GM12875 (cell line): ENCODE measurements around the gene TMEM40.
"Not testable (repeated sequence)": the region's sequence is repeated elsewhere in the genome, so short reads cannot be mapped to it uniquely, and the experiment has no call there.

Experiments
- H3K4me3 ChIP-seq: one replicate; pipeline ENCODE4 v1.5.1; 2011; ENCODE audit warnings: low read depth, low read length, control low read depth
- CTCF ChIP-seq: IDR thresholded peaks from 2 replicates; pipeline ENCODE4 v1.5.1; 2011; ENCODE audit warnings: low read depth, mild to moderate bottlenecking, control low read depth, inconsistent platforms, low read length, moderate library complexity, borderline replicate concordance; ENCODE audit not compliant: insufficient read depth

The TMEM40 gene

GRCh38 chr3:12727481-12727880 is 31.6 kb downstream of the TMEM40 start:
- no peak for TF ChIP-seq CTCF
- no peak overlapping the region for H3K4me3 ChIP-seq

- no peak for TF ChIP-seq CTCF
- no peak overlapping the region for H3K4me3 ChIP-seq
Measured at GRCh38 chr3:12725436-12725835, 33.6 kb downstream of the TMEM40 start.

- TF ChIP-seq CTCF: no peak
- no peak overlapping the region for H3K4me3 ChIP-seq
Measured at GRCh38 chr3:12724794-12725193, 34.3 kb downstream of the TMEM40 start.

GRCh38 chr3:12723362-12723761 is 35.7 kb downstream of the TMEM40 start:
- H3K4me3 ChIP-seq: not testable (repeated sequence)

GRCh38 chr3:12722226-12722625 is 36.8 kb downstream of the TMEM40 start:
- no peak for TF ChIP-seq CTCF

GRCh38 chr3:12719984-12720898 is 38.8 kb downstream of the TMEM40 start:
- no peak overlapping the region for H3K4me3 ChIP-seq
- peak; percentile 83 for TF ChIP-seq CTCF

More at GRCh38 chr3:12722226-12722625, 36.8 kb downstream of the TMEM40 start:
- H3K4me3 ChIP-seq: no peak overlapping the region

- no peak for TF ChIP-seq CTCF
- no peak overlapping the region for H3K4me3 ChIP-seq
Measured at GRCh38 chr3:12719541-12719940, 39.5 kb downstream of the TMEM40 start.
